Stimulated activated memory B cell treated with anti-CD40 and anti-IgM and Interleukin-4, amounts not matched to agents 10 μg/mL and 1 μg/mL and 100 μg/mL, for 72 hours (primary cell): ENCODE results near the gene KIF5C.
"Not testable (repeated sequence)": the region's sequence is repeated elsewhere in the genome, so short reads cannot be mapped to it uniquely, and the experiment has no call there.

ENCODE experiments used
- ATAC-seq: fragments of 150-1000 bp; cut with Tn5 transposase; 2 replicates; pipeline ENCODE4 v1.10.0; 2021
- H3K27ac Mint-ChIP-seq: one replicate; pipeline ENCODE4 v1.8.0; 2022; ENCODE audit warnings: mild to moderate bottlenecking, mixed read lengths
- H3K27me3 Mint-ChIP-seq: one replicate; pipeline ENCODE4 v1.8.0; 2022; ENCODE audit warnings: mixed read lengths
- H3K36me3 Mint-ChIP-seq: one replicate; pipeline ENCODE4 v1.8.0; 2022; ENCODE audit warnings: mixed read lengths
- H3K4me1 Mint-ChIP-seq: one replicate; pipeline ENCODE4 v1.8.0; 2022; ENCODE audit warnings: mixed read lengths
- H3K4me3 Mint-ChIP-seq: one replicate; pipeline ENCODE4 v1.8.0; 2022; ENCODE audit warnings: mild to moderate bottlenecking, moderate library complexity, mixed read lengths
- H3K9me3 Mint-ChIP-seq: one replicate; pipeline ENCODE4 v1.8.0; 2022; ENCODE audit warnings: mixed read lengths

KIF5C gene

DNA sequence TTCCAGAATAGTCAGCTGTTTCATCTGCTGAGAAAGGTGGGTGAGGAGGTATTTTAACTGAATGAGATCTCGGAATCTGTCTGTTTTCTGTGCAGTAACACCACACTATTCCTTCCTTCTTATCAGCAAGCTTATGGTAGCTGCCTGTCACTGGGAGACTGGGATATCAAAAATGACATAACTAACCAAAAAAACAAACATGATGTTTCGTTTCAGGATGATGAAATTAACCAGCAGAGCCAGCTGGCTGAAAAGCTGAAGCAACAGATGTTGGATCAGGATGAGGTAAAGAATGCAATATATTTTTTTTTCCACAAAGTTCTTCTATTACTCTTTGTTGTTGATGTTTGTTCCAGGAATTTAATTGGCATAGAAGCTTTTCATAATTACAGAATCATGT, 103.7 kb downstream of the KIF5C start:
- Mint-ChIP-seq H3K27me3 (no peaks in the 10 kb centered on the region), H3K4me3 (no peak overlapping the region), H3K9me3 (no peaks in the 10 kb centered on the region), H3K36me3 (peaks cover 18% of the 10 kb centered on the region), H3K4me1 (peaks cover 6% of the 10 kb centered on the region), H3K27ac (no peak overlapping the region)
- ATAC-seq = no peak

DNA sequence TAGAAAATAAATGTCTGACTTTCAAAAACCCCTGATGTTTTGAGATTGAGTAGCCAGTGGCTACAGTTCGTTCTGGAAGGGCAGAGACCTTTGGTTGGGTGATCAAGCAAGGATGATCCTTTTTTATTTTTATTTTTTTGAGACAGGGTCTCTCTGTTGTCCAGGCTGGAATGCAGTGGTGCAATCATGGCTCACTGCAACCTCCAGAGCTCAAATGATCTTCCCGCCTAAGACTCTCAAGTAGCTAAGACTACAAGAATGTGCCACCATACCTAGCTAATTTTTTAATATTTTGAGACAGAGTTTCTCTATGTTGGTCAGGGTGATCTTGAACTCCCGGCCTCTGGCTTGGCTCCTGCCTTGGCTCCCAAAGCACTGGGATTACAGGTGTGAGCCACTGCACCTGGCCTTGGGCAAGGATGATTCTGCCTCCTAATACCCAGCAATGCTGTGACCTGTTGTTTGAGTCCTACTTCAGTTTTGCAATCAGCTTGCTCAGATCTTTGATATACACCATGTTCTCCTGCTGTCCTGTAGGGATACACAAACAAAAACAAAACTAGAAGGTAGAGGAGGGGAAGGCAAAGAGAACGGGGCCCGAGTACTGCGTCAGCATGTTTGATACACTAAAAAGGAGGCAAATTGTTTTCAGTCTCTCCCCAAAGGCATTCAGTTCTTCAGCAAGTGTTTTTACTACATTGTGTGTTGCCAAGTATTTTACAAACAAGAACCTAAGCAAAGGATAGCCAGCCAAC, 104.3 kb downstream of the KIF5C start:
- no peaks in the 10 kb centered on the region for H3K9me3 Mint-ChIP-seq
- H3K4me1 Mint-ChIP-seq = peaks cover 6% of the 10 kb centered on the region
- H3K27ac Mint-ChIP-seq = no peak overlapping the region
- H3K4me3 Mint-ChIP-seq = no peak overlapping the region
- ATAC-seq = no peak
- H3K27me3 Mint-ChIP-seq = no peaks in the 10 kb centered on the region
- H3K36me3 Mint-ChIP-seq = peaks cover 18% of the 10 kb centered on the region

DNA sequence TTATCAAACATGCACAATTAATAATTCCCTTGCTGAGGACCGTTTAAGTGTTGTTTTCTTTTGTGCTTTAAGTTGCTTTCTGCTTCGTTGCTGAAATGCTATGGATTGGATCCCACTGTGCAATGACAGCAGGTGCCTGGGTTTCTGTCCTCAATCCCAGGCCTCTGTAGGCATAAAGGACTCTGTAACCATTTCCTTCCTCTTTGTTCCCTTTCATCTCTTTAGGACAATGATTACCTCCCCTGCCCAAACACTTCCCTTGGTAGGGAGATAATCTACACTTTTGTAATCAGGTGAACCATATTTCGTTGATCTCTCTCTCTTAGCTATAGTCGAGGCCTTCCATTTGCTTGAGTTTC, 104.9 kb downstream of the KIF5C start:
- Mint-ChIP-seq H3K4me3 (no peak overlapping the region), H3K36me3 (peaks cover 18% of the 10 kb centered on the region), H3K27me3 (no peaks in the 10 kb centered on the region), H3K27ac (no peak overlapping the region), H3K4me1 (peaks cover 6% of the 10 kb centered on the region), H3K9me3 (no peaks in the 10 kb centered on the region)
- ATAC-seq = no peak

DNA sequence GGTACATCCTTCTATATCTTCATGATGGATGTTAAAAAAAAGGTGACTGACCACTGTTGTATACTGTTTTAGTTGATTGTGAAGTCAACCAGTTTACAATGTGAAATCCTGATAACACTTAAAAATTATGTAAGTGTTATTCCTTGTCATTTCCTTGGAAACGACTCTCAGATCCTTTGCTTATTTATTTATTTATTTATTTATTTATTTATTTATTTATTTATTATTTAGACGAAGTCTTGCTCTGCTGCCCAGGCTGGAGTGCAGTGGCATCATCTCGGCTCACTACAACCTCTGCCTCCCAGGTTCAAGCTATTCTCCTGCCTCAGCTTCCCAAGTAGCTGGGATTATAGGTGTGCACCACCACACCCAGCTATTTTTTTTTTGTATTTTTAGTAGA, 105.5 kb downstream of the KIF5C start:
- not testable (repeated sequence) for H3K4me3 Mint-ChIP-seq, H3K27ac Mint-ChIP-seq, H3K4me1 Mint-ChIP-seq, H3K9me3 Mint-ChIP-seq, ATAC-seq, H3K27me3 Mint-ChIP-seq
- H3K36me3 Mint-ChIP-seq = peaks cover 18% of the 10 kb centered on the region

DNA sequence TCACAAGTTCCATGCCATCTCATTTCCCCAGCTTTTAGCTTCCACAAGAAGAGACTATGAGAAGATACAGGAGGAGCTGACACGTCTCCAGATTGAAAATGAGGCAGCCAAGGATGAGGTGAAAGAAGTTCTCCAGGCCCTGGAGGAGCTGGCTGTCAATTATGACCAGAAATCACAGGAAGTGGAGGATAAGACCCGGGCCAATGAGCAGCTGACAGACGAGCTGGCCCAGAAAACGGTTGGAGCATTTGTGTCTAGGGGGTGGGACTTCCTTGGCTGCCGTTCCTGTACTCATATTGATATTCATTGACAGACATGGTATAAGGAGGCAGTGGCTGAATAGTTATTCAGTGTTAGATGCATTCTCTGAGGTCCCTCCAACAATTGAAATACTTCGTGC, 106.3 kb downstream of the KIF5C start:
- Mint-ChIP-seq H3K27ac (no peak overlapping the region), H3K27me3 (no peaks in the 10 kb centered on the region), H3K36me3 (peaks cover 18% of the 10 kb centered on the region), H3K4me1 (no peaks in the 10 kb centered on the region), H3K4me3 (no peak overlapping the region), H3K9me3 (no peaks in the 10 kb centered on the region)
- ATAC-seq = no peak

DNA sequence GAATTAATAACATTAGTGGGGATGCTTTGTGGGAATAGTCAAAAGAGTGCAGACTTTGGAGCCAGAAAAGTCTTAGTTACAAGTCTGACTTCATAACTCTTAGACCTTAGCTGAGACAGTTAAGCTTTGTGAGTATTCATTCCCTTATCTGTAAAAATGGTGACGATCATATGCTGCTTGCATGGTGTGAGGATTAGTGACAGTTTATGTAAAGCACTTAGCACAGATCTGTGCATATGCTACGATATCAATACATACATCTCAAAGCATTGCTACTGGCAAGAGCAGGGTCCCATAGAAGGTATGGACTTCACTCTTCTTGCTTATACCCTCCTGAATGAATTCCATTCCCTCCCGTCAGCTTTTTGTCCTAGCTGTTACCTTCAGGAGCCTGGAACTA, 106.8 kb downstream of the KIF5C start:
- H3K27me3 Mint-ChIP-seq = no peaks in the 10 kb centered on the region
- no peak overlapping the region for H3K4me3 Mint-ChIP-seq
- H3K36me3 Mint-ChIP-seq = peaks cover 18% of the 10 kb centered on the region
- no peaks in the 10 kb centered on the region for H3K4me1 Mint-ChIP-seq
- H3K9me3 Mint-ChIP-seq = no peaks in the 10 kb centered on the region
- H3K27ac Mint-ChIP-seq = no peak overlapping the region
- no peak for ATAC-seq

DNA sequence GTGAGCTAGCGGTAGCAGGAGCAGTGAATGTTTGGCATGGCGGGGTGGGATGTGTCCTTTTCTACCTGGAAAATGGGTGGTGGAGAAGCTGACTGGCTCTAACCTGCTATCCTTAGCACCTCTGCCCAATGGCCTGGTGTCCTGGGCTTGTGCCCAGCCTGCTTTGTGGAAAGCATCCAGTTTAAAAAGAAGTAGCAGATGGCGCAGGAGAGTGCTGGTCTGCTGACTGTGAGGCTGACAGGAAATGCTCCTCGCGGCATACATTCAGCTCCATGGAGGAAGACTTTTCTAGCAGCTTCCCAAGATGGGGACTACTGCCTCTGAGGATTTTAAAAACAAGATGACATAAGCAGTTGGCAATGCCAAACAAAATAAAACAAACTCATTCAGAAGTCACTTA, 107.3 kb downstream of the KIF5C start:
- no peaks in the 10 kb centered on the region for H3K27me3 Mint-ChIP-seq
- H3K27ac Mint-ChIP-seq = no peak overlapping the region
- H3K4me1 Mint-ChIP-seq = no peaks in the 10 kb centered on the region
- H3K36me3 Mint-ChIP-seq = peaks cover 18% of the 10 kb centered on the region
- no peak overlapping the region for H3K4me3 Mint-ChIP-seq
- no peak for ATAC-seq
- no peaks in the 10 kb centered on the region for H3K9me3 Mint-ChIP-seq

DNA sequence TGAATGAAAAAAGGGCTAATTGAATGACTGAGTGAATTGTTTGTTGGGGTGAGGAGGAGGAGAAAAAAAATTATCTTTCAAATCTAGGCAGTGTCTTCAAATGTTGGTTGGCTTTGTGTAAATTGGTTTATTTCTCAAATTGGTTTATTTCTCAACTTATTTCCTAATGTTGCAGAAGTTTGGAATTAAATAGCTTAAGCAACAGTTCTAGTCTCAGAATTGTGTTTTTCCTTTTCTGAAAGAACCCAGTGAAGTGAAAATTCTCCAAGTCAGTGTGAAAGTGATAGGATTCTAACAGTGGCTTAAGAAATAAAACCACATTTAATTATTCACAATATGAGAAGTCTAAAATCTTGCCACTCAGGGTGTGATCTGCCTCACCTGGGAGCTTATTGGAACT, 108.9 kb downstream of the KIF5C start:
- Mint-ChIP-seq H3K27me3 (no peaks in the 10 kb centered on the region), H3K4me3 (no peak overlapping the region), H3K27ac (no peak overlapping the region), H3K4me1 (no peaks in the 10 kb centered on the region), H3K9me3 (no peaks in the 10 kb centered on the region), H3K36me3 (peaks cover 18% of the 10 kb centered on the region)
- ATAC-seq = no peak

DNA sequence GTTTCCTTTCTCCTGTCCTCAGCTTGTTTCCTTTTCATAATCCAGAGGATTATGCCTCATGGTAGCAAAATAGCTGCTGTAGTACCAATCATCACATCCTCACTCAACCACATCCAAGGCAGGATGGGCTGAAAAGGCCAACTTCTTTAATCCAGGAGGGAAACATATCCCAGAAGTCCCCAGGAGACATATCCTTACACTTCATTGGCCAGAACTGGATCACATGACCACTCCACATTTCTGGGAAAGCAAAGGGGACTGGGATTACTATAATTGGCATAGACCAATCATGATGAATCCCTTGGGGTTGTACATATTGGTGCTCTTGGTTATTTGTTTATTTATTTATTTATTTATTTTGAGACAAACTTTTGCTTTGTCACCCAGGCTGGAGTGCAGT, 109.4 kb downstream of the KIF5C start:
- H3K4me1 Mint-ChIP-seq = no peaks in the 10 kb centered on the region
- no peaks in the 10 kb centered on the region for H3K9me3 Mint-ChIP-seq
- H3K4me3 Mint-ChIP-seq = no peak overlapping the region
- H3K27me3 Mint-ChIP-seq = no peaks in the 10 kb centered on the region
- ATAC-seq = no peak
- H3K36me3 Mint-ChIP-seq = peaks cover 18% of the 10 kb centered on the region
- H3K27ac Mint-ChIP-seq = no peak overlapping the region

DNA sequence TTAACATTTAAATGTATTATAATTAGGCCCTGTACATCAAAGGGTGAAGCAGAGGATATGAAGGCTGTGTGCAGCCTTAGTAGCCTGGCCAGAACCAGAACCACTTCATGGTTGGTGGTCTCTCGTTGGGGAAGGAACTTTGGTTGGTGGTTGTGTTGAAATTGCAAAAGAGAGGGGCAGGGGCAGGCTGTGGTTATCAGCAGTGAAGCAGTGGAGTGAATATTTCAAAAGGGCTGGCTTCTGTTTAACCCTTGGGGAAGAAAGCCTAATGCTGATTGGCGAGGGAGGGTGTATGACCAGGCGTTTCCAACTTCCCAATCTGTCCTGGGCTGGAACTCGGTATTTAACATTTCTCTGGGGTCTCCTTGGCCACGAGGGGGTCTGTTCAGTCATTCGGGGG, 112.3 kb downstream of the KIF5C start:
- Mint-ChIP-seq H3K36me3 (peaks cover 6% of the 10 kb centered on the region), H3K4me3 (no peak overlapping the region), H3K4me1 (peaks cover 5% of the 10 kb centered on the region), H3K27ac (no peak overlapping the region), H3K9me3 (no peaks in the 10 kb centered on the region), H3K27me3 (no peaks in the 10 kb centered on the region)
- no peak for ATAC-seq

DNA sequence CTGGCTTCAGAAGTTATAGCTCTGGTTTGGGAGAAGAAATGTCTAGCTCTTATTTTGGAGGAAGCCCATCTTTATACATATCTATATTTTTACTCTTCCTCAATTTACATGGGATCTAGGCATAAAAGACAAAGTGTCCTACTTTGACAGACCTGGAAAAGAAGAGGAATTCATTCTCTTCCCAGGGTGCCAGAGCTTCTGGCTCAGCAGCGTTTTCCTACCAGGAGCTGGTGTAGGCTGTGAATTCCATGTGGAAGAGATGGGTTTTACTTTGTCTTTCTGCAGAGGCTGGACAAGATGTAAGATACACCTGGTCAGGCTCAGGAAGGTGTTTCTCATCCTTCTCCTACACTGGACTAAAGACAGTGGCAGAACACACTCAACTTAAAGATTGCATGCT, 113.3 kb downstream of the KIF5C start:
- Mint-ChIP-seq H3K4me1 (peaks cover 5% of the 10 kb centered on the region), H3K27me3 (no peaks in the 10 kb centered on the region), H3K4me3 (no peak overlapping the region), H3K36me3 (no peaks in the 10 kb centered on the region), H3K27ac (no peak overlapping the region), H3K9me3 (no peaks in the 10 kb centered on the region)
- no peak for ATAC-seq

DNA sequence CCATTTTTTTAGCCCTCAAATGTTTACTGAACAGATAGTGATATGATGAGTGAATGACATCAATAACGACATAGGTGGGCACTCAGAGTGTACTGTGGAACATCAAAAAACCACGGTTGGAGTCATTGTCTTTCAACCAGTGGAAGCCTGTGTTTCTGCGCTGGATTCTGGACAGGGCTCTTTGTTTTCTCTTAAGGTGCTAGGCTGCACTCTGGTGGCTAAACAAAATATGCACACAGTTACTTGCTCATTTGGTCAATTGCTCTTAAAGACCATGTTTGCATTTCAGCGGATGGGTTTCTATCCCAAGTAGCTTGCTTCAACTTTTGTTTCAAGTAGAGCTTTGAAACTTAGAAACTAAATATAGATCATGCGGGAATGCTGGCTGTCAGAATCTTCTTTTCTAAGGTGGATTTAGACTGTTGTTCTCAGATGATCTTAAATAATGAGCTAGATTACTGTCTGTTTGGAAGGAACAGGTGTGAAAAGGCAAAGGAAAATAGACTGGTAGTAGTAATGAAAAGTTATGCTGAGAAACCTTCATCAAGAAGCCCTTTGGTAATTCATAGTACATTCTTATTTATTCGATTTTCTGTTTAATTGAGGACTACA, 115.0 kb downstream of the KIF5C start:
- Mint-ChIP-seq H3K4me1 (peaks cover 5% of the 10 kb centered on the region), H3K27ac (no peak overlapping the region), H3K9me3 (no peaks in the 10 kb centered on the region), H3K36me3 (peaks cover 2% of the 10 kb centered on the region), H3K27me3 (no peaks in the 10 kb centered on the region), H3K4me3 (no peak overlapping the region)
- peak; percentile 71 for ATAC-seq

DNA sequence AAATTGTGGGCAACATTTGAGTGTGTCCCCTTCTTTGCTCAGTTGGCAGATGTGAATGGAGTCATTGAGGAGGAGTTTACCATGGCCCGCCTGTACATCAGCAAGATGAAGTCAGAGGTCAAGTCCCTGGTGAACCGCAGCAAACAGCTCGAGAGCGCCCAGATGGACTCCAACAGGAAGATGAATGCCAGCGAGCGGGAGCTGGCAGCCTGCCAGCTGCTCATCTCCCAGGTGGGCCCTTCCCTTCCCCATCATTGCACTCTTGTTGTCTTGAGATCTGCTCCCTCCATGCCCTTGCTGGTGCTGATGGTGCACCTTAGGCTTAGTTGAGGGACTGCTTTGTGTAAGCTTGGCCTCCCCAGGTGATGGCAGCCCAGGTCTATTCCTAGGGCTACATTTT, 115.9 kb downstream of the KIF5C start:
- Mint-ChIP-seq H3K9me3 (no peaks in the 10 kb centered on the region), H3K4me1 (peaks cover 5% of the 10 kb centered on the region), H3K27ac (no peak overlapping the region), H3K4me3 (no peak overlapping the region), H3K27me3 (no peaks in the 10 kb centered on the region), H3K36me3 (peaks cover 7% of the 10 kb centered on the region)
- no peak for ATAC-seq

DNA sequence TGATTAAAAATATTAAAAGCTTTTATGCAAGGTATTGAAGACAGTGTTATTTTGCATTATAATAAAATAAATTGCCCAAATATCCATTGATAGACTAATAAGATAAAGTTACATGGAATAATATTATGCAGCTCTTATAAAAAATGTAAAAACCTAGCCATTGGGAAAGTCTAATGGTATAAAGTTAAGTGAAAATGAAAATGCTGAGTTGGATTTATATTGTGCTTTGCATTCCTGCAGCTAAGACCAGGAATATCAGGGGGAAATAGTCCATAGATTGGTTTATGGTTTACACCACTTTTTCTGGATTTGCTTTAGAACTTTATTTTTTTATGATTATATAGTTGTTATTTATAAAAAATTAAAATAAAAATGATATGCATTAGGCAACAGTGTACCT, 117.4 kb downstream of the KIF5C start:
- ATAC-seq = no peak
- peaks cover 7% of the 10 kb centered on the region for H3K36me3 Mint-ChIP-seq
- peaks cover 5% of the 10 kb centered on the region for H3K4me1 Mint-ChIP-seq
- H3K9me3 Mint-ChIP-seq = no peaks in the 10 kb centered on the region
- no peak overlapping the region for H3K4me3 Mint-ChIP-seq
- no peak overlapping the region for H3K27ac Mint-ChIP-seq
- H3K27me3 Mint-ChIP-seq = no peaks in the 10 kb centered on the region

DNA sequence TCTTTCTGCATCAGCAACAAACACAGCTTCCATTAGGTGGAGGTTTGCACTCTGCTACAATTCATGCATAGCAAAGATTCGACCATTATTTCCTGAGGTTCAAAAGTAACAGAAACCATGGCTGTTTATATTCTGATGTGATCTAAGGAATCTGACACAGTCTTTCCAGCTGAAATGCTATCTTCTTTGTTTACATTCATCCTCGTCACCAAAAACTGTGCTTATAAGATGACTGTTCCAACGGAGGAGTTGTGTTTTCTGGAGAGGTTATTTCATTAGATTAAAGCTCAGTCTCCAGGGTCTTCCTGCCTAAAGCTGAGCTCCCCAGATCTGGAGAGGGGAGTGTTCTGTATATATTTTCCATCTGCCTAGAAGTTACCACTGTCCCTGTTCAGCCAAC, 118.3 kb downstream of the KIF5C start:
- no peak overlapping the region for H3K4me3 Mint-ChIP-seq
- peaks cover 5% of the 10 kb centered on the region for H3K4me1 Mint-ChIP-seq
- H3K27ac Mint-ChIP-seq = no peak overlapping the region
- H3K27me3 Mint-ChIP-seq = no peaks in the 10 kb centered on the region
- no peaks in the 10 kb centered on the region for H3K9me3 Mint-ChIP-seq
- no peak for ATAC-seq
- peaks cover 7% of the 10 kb centered on the region for H3K36me3 Mint-ChIP-seq

DNA sequence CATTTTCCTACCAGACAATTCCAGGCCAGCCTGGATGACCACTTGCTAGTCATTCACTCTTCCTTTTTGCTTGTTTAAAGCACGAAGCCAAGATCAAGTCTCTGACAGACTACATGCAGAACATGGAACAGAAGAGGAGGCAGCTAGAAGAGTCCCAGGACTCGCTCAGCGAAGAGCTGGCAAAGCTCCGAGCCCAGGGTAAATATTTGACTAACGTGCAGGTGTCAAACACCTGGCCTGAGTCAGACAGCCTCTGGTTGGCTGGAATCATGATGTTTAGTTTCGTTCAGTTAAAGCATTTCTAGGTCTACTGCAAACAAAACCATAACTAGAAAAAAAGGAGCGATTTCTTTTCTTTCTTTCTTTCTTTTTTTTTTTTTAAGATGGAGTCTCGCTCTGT, 119.3 kb downstream of the KIF5C start:
- Mint-ChIP-seq H3K27ac (no peak overlapping the region), H3K4me3 (no peak overlapping the region), H3K9me3 (no peaks in the 10 kb centered on the region), H3K4me1 (peaks cover 5% of the 10 kb centered on the region), H3K36me3 (peaks cover 7% of the 10 kb centered on the region), H3K27me3 (no peaks in the 10 kb centered on the region)
- ATAC-seq = no peak
